ENCODE results near the gene BHLHE40.

Gene BHLHE40

DNA sequence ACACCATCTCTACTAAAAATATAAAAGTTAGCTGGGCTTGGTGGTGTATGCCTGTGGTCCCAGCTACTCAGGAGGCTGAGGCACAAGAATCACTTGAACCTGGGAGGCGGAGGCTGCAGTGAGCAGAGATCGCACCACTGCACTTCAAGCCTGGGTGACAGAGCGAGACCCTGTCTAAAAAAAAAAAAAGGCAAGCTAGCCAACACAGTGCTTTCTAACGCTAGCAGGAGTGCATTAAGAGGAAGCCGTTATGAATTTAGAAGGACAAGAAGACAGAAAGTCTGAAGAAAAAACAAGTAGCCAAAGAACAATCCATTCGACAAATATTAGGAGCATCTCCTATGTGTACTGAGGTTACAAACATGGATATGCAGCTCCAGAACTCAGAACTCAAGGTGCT is 28.6 kb downstream of the BHLHE40 start:
- DNase-seq (ENCODE audit: insufficient read length, low spot score) (no peak), FAIRE-seq (no peak)
- TF ChIP-seq POLR2A (IDR thresholded peaks at IDR 0.05; ENCODE audit: low read depth, low read length) = no peak

DNA sequence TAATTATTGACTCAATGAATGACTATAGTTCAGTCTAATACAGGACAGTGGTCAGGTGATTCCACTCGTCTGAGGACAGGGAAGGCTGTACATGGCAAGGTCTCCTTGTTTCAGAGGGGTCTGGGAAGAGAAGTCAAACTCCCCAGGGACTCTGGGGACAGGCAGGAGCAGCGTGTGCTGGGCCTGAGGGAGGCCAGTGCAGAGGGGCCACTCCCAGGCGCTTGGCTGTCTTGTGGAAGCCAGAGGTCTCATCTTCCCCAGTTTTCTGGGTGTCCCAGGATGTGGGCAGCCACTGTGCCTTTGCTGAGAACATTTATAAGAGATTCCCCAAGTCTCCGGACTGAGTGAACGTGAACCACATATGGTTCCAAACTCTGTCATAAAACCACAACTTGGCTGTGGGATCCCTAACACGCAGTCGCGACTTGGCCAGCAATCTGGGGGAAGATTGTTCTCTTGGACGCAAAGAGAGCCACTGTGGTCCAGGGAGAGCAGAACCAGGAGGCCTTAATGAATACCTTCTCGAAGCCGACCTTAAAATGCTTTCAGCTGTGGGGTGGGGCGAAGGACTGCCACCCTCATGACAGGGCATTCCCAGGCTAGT is 30.4 kb downstream of the BHLHE40 start:
- no peak for TF ChIP-seq POLR2A (IDR thresholded peaks at IDR 0.05; ENCODE audit: low read depth, low read length)
- DNase-seq (ENCODE audit: insufficient read length, low spot score) = no peak
- FAIRE-seq = no peak

- no peak for TF ChIP-seq POLR2A (IDR thresholded peaks at IDR 0.05; ENCODE audit: low read depth, low read length)
- DNase-seq (ENCODE audit: insufficient read length, low spot score) = no peak
- FAIRE-seq = no peak
These were observed 30.9 kb downstream of the BHLHE40 start for GRCh38 chr3:5010140-5010539.

DNA sequence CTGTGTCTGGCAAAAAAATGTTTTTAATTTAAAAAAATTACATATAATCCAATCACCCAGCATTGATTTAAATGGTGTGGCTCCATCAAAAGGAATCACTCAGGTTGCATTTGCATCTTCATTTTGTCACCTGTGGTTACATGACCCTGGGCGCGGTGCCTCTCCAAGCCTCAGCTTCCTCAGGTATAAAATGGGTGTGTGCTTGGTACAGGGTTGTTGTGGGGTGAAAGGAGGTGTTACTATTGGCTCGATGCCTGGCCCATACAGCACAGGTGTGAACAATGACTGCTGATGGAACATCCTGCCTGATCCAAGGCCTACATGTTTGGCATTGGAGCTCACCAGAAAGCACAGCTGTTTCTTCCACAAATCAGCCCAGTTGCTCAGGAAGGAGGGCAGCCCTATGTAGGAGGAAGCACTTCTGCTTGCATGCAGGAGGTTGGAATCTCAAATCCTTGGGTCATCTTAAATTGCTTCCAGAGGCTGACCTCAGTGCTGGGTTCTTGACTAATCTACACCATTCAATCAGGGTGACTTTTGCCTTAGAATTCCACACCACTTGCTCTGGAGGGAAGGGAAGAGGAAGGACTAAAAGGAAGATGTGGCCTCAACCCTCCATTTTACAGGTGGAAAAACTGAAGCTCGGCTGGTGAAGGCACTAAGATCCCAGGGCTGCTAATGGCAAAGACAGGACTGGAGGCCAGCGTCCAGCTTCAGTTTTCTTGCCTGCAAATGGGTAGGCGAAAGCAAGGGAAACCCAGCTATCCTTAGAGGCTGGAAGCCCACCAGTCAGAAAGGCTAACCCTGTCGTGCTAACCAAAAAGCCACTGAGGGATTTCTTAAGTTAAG is 31.7 kb downstream of the BHLHE40 start:
- FAIRE-seq (no peak), DNase-seq (ENCODE audit: insufficient read length, low spot score) (no peak)
- no peak for TF ChIP-seq POLR2A (IDR thresholded peaks at IDR 0.05; ENCODE audit: low read depth, low read length)

DNA sequence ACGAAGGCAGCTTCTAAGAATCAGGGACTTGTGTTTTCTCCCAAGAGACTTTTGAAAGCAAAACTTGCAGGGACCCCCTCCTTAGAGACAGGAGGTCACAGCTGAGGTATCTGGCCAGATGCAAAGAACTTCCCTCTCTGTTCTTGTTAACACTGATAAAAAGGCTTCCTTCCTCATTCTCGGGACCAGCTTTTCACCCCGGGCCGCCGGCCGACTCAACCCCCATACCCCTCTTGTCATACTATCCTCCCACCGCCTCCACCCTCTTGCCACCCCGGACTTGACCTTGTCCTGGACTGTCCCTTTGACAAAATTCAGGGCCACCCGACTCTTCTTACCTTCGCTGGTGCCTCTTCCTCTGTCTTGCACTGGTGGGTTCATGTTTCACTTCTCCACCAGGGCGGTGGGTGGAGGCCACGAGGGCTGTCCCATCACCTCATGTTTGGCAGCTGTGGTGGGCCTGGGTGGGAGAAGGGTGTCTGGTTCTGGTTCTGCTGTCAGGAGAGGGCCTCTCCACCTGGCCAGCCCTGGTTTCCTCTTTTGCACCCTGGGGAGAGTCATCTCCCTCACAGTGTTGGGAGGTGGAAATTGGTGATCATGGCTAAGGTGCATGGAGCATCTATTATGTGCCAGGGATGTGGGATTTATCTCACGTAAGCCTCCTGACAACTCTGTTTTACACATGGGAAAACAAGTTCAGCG is 32.5 kb downstream of the BHLHE40 start:
- no peak for TF ChIP-seq POLR2A (IDR thresholded peaks at IDR 0.05; ENCODE audit: low read depth, low read length)
- no peak for DNase-seq (ENCODE audit: insufficient read length, low spot score)
- no peak for FAIRE-seq

GRCh38 chr3:5012367-5012766 is 33.1 kb downstream of the BHLHE40 start:
- DNase-seq (ENCODE audit: insufficient read length, low spot score) (no peak), FAIRE-seq (no peak)
- TF ChIP-seq POLR2A (IDR thresholded peaks at IDR 0.05; ENCODE audit: low read depth, low read length) = no peak

DNA sequence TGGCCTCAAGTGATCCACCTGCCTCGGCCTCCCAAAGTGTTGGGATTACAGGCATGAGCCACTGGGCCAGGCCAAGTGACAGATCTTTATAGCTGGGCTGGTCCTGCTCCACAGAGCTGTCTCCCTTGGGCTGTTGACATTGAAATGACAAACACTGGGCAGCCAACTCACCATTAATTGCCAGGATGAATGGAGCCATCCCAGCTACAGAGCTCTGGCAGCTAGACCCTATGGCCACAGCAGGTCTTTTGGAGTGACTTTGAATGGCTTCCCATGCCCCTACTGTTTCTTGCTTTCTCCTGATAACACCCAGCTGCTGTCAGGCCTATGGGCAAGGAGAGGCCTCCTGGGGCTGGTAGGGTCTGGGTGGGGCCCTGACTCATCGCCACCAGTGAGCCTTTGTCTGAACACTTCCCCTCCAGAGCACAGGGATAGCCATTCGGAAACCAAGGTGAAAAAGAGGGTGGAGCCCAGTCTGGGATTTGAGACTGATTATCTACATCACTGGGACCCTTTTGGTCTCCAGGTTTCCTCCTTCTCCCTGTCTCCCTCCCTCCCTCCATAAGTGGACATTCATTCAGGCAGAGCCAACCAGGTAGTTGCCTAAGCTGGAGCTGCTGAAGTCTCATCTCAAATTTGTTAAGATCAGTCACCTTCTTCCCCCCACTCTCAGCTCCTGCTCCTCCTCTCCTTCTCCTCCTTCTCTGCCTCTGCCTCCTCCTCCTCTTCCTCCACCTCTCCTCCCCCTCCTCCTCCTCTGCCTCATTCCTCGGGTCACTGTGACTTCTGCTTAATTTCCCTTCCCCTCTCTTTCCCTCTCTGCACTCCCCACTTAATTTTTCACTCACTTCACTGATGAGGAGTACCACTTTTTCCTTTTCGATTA is 34.0 kb downstream of the BHLHE40 start:
- peak; percentile 90 for FAIRE-seq
- DNase-seq (ENCODE audit: insufficient read length, low spot score) = peak; percentile 88
- TF ChIP-seq POLR2A (IDR thresholded peaks at IDR 0.05; ENCODE audit: low read depth, low read length) = no peak

GRCh38 chr3:5014391-5014790 is 35.2 kb downstream of the BHLHE40 start:
- DNase-seq (ENCODE audit: insufficient read length, low spot score) = no peak
- FAIRE-seq = no peak
- no peak for TF ChIP-seq POLR2A (IDR thresholded peaks at IDR 0.05; ENCODE audit: low read depth, low read length)

- no peak for TF ChIP-seq POLR2A (IDR thresholded peaks at IDR 0.05; ENCODE audit: low read depth, low read length)
- FAIRE-seq = no peak
- no peak for DNase-seq (ENCODE audit: insufficient read length, low spot score)
These were observed 35.8 kb downstream of the BHLHE40 start for GRCh38 chr3:5015056-5015455.

DNA sequence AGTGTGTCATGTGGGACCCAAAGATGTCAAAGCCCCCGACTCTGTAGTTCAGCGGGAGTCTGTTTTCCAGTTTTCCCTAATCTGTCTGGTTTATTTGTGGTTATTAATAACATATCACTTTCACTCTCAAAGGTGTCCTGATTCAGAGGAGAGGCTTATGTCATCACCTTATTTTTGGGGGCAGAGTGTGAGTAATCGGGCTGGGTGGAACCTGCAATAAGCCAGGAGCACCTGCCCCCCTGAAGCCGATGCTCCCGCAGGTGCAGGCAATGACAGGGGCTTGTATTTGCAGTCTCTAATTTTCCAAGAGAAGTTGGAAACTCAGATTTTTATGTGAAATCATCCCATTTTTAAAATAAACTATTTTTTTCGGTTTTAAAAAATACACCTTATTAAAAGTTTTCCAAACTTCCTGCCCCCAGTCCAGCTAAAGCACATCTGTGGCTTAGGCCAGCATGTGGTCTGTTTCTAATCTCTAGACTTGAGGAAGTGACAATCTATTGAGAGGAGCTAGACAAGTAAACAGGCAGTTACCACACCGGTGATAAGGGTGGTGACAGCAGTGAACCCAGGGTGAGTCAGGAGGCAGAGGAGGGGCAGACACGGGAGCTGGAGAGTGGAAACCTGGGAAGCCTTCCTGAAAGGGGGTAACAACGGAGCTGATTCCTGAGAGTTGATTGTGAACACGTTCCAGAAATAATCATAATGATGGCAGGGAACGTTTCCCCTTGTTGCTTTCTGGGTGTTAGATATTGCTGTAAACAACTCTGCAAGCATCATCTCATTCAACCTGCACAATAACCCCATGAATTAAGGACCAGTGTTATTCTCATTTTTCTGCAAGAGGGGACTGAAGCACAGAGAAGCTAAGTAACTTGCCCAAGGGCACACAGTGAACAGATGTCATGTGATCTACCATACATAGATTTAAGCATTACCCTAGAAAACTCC is 37.2 kb downstream of the BHLHE40 start:
- FAIRE-seq (no peak), DNase-seq (ENCODE audit: insufficient read length, low spot score) (peak; percentile 44)
- no peak for TF ChIP-seq POLR2A (IDR thresholded peaks at IDR 0.05; ENCODE audit: low read depth, low read length)

DNA sequence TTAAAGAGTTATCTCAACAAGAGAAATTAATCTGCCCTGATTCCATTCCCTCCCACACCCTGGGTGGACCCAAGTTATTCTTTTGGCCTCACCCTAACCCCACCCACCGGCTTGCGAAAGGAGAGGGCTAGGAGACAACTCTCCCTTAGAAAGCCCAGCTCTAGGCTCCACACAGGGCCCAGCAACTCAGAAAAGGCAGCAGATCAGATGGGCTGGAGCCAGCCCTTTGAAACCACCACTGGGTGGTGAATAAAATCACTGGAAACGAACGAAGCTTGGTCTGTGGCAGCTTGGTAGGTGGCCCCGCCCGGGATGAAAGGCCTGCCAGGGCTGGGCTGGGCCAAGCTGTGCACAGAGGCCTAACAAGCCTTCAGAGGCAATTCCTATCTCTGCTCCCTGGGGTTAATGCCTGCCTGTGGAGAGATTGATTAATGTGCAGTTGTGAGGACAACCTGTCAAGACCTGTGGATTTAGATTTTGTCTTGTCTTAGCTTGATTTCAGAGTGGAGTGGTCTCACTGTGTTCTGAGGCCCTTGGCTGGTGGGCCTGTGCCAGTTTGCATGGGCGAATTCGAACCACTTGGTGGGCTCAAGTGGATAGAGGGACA is 38.8 kb downstream of the BHLHE40 start:
- TF ChIP-seq POLR2A (IDR thresholded peaks at IDR 0.05; ENCODE audit: low read depth, low read length) = no peak
- FAIRE-seq (no peak), DNase-seq (ENCODE audit: insufficient read length, low spot score) (no peak)
